HepG2 (cell line): ENCODE results near the gene C2orf81. TPM values are rescaled to one million over a fixed set of nuclear protein-coding genes. Genes with fewer than 3 reads are reported as not detected.

Experiments
- DNMT1 ChIP-seq: sonication (generic); formaldehyde crosslinking; IDR thresholded peaks from 2 replicates; pipeline ENCODE4 v1.5.1; 2020; ENCODE audit warnings: mild to moderate bottlenecking, missing genetic modification reagents
- ETS1 ChIP-seq: sonication (generic); formaldehyde crosslinking; IDR thresholded peaks from 2 replicates; pipeline ENCODE4 v1.4.0; 2020; ENCODE audit warnings: missing genetic modification reagents
- ISL2 ChIP-seq: sonication (generic); formaldehyde crosslinking; IDR thresholded peaks from 2 replicates; pipeline ENCODE4 v1.5.0; 2020; ENCODE audit warnings: missing genetic modification reagents
- KDM2A ChIP-seq: sonication (generic); formaldehyde crosslinking; IDR thresholded peaks from 2 replicates; pipeline ENCODE4 v1.4.0; 2020; ENCODE audit warnings: low read depth, missing genetic modification reagents, borderline replicate concordance
- MIER3 ChIP-seq: IDR thresholded peaks from 2 replicates; pipeline ENCODE4 v1.6.1; 2016; ENCODE audit warnings: missing compliant biosample characterization, borderline replicate concordance
- NAIF1 ChIP-seq: sonication (generic); formaldehyde crosslinking; IDR thresholded peaks from 2 replicates; pipeline ENCODE4 v1.5.0; 2020; ENCODE audit warnings: mild to moderate bottlenecking, missing genetic modification reagents, borderline replicate concordance
- PAF1 ChIP-seq: IDR thresholded peaks from 2 replicates; pipeline ENCODE4 v1.6.1; 2016; ENCODE audit warnings: missing genetic modification reagents, missing compliant biosample characterization
- RAD51 ChIP-seq: fragments of 450-650 bp; IDR thresholded peaks from 2 replicates; pipeline ENCODE4 v1.6.1; 2016; ENCODE audit warnings: borderline replicate concordance
- SUZ12 ChIP-seq: fragments of 150-350 bp; IDR thresholded peaks from 2 replicates; pipeline ENCODE4 v1.6.1; 2014; ENCODE audit warnings: low read depth, low read length
- TCF7 ChIP-seq: sonication (generic); IDR thresholded peaks from 2 replicates; pipeline ENCODE4 v1.6.1; 2016; ENCODE audit warnings: antibody characterized with exemption, low read depth
- TFAP4 ChIP-seq: sonication (generic); IDR thresholded peaks from 2 replicates; pipeline ENCODE4 v1.6.1; 2016; ENCODE audit warnings: low read depth, borderline replicate concordance
- THRA ChIP-seq: sonication (generic); formaldehyde crosslinking; IDR thresholded peaks from 2 replicates; pipeline ENCODE4 v1.4.0; 2020; ENCODE audit warnings: missing genetic modification reagents, borderline replicate concordance
- XRCC5 ChIP-seq: fragments of 200-400 bp; formaldehyde crosslinking; optimal IDR thresholded peaks from 2 replicates; pipeline ENCODE3; 2017; ENCODE audit warnings: mild to moderate bottlenecking, low read length
- ZFP36L1 ChIP-seq: sonication (generic); formaldehyde crosslinking; IDR thresholded peaks from 2 replicates; pipeline ENCODE4 v1.8.0; 2022; ENCODE audit warnings: mild to moderate bottlenecking, missing genetic modification reagents, moderate library complexity
- ZNF292 ChIP-seq: sonication (generic); formaldehyde crosslinking; IDR thresholded peaks from 2 replicates; pipeline ENCODE4 v1.8.1; 2022; ENCODE audit warnings: mild to moderate bottlenecking, low read depth, missing genetic modification reagents, borderline replicate concordance
- ZNF331 ChIP-seq: sonication (generic); formaldehyde crosslinking; IDR thresholded peaks from 2 replicates; pipeline ENCODE4 v1.4.0; 2020; ENCODE audit warnings: missing genetic modification reagents
- ZNF33A ChIP-seq: sonication (generic); formaldehyde crosslinking; IDR thresholded peaks from 2 replicates; pipeline ENCODE4 v1.5.1; 2020; ENCODE audit warnings: missing genetic modification reagents, mild to moderate bottlenecking, moderate library complexity, borderline replicate concordance
- ZNF446 ChIP-seq: sonication (generic); formaldehyde crosslinking; IDR thresholded peaks from 2 replicates; pipeline ENCODE4 v1.5.0; 2020; ENCODE audit warnings: mild to moderate bottlenecking, missing genetic modification reagents
- ZNF749 ChIP-seq: sonication (generic); formaldehyde crosslinking; IDR thresholded peaks from 2 replicates; pipeline ENCODE4 v1.8.0; 2022; ENCODE audit warnings: mild to moderate bottlenecking, missing genetic modification reagents, moderate library complexity, borderline replicate concordance
- polyA plus RNA-seq, 8 experiments: library from polyadenylated mRNA; depleted of rRNA in 3 of 8; stranded (reverse) in 7 of 8; unstranded in 1 of 8; fragments of >200 nt; fragmentation: Illumina TruSeq in 4 of 8; extraction: Trizol in 4 of 8; gene quantifications; 2 replicates each; pipeline versions ENCODE4 v1.2.1 to v1.2.3, GENCODE V29; 2011 to 2016; ENCODE audit warnings: low read depth in 4 of 8, missing spikeins in 1 of 8, mixed read lengths in 1 of 8; ENCODE audit not compliant: insufficient read depth in 1 of 8
- total RNA-seq, 5 experiments: library from RNA; depleted of rRNA; stranded (reverse); fragments of >200 nt; fragmentation: Illumina TruSeq; extraction: Trizol; gene quantifications; 2 replicates each; pipeline ENCODE4 v1.2.3, GENCODE V29; 2016; ENCODE audit warnings: low read depth in 1 of 5
- TF ChIP-seq, protein P1 (sequence below): sonication (generic); formaldehyde crosslinking; IDR thresholded peaks from 2 replicates; pipeline ENCODE4 v1.9.0; 2021; ENCODE audit warnings: missing genetic modification reagents, mild to moderate bottlenecking, borderline replicate concordance
- TF ChIP-seq, protein P2 (sequence below): IDR thresholded peaks from 2 replicates; pipeline ENCODE4 v1.6.1; 2016
- TF ChIP-seq, protein P3 (sequence below): sonication (generic); formaldehyde crosslinking; IDR thresholded peaks from 2 replicates; pipeline ENCODE4 v1.8.1; 2023; ENCODE audit warnings: missing genetic modification reagents, inconsistent platforms, borderline replicate concordance

The C2orf81 gene
- total and polyA plus RNA-seq, 2 of the 13 experiments (the other 11 are each of a cell fraction or from before 2014, with no cell fraction given) = 0.15 to 0.17 TPM

- TF ChIP-seq THRA (CRISPR knock-in tag) (no peak), ZNF446 (no peak), ZNF749 (no peak), RAD51 (no peak), KDM2A (CRISPR knock-in tag) (no peak), DNMT1 (CRISPR knock-in tag) (peak; percentile 79; the same call in 1 of the 2 replicates), ZFP36L1 (CRISPR knock-in tag) (no peak), XRCC5 (peak; percentile 95), PAF1 (CRISPR knock-in tag) (no peak), TCF7 (no peak), ZNF331 (CRISPR knock-in tag) (peak; percentile 24; the same call in 1 of the 2 replicates), ZNF292 (CRISPR knock-in tag) (peak; percentile 83; the same call in 1 of the 2 replicates), SUZ12 (no peak), TFAP4 (peak; percentile 83; the same call in 1 of the 2 replicates), ISL2 (CRISPR knock-in tag) (no peak), ZNF33A (CRISPR knock-in tag) (no peak), NAIF1 (no peak), MIER3 (no peak), ETS1 (CRISPR knock-in tag) (no peak)
- TF ChIP-seq, protein P1, sequence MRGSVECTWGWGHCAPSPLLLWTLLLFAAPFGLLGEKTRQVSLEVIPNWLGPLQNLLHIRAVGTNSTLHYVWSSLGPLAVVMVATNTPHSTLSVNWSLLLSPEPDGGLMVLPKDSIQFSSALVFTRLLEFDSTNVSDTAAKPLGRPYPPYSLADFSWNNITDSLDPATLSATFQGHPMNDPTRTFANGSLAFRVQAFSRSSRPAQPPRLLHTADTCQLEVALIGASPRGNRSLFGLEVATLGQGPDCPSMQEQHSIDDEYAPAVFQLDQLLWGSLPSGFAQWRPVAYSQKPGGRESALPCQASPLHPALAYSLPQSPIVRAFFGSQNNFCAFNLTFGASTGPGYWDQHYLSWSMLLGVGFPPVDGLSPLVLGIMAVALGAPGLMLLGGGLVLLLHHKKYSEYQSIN (CRISPR knock-in tag) = no peak
- TF ChIP-seq, protein P2, sequence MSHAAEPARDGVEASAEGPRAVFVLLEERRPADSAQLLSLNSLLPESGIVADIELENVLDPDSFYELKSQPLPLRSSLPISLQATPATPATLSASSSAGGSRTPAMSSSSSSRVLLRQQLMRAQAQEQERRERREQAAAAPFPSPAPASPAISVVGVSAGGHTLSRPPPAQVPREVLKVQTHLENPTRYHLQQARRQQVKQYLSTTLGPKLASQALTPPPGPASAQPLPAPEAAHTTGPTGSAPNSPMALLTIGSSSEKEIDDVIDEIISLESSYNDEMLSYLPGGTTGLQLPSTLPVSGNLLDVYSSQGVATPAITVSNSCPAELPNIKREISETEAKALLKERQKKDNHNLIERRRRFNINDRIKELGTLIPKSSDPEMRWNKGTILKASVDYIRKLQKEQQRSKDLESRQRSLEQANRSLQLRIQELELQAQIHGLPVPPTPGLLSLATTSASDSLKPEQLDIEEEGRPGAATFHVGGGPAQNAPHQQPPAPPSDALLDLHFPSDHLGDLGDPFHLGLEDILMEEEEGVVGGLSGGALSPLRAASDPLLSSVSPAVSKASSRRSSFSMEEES (CRISPR knock-in tag) = no peak
- TF ChIP-seq, protein P3, sequence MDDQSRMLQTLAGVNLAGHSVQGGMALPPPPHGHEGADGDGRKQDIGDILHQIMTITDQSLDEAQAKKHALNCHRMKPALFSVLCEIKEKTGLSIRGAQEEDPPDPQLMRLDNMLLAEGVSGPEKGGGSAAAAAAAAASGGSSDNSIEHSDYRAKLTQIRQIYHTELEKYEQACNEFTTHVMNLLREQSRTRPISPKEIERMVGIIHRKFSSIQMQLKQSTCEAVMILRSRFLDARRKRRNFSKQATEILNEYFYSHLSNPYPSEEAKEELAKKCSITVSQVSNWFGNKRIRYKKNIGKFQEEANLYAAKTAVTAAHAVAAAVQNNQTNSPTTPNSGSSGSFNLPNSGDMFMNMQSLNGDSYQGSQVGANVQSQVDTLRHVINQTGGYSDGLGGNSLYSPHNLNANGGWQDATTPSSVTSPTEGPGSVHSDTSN = no peak
Measured at GRCh38 chr2:74379851-74380789, 41.3 kb downstream of the C2orf81 start, which contains the start of gene DCTN1 (continued).
